HL-60/S4 (cell line): ENCODE results near the gene CLN6.
"Not testable (repeated sequence)": the region's sequence is repeated elsewhere in the genome, so short reads cannot be mapped to it uniquely, and the experiment has no call there.

ENCODE experiments used
- in situ Hi-C: fragments of 300-500 bp; cut with MboI; formaldehyde crosslinking; loops from 2 replicates; pipeline ENCODE4 v1.14.3; 2022; ENCODE audit warnings: low sequenced_read_pairs

Gene CLN6

DNA sequence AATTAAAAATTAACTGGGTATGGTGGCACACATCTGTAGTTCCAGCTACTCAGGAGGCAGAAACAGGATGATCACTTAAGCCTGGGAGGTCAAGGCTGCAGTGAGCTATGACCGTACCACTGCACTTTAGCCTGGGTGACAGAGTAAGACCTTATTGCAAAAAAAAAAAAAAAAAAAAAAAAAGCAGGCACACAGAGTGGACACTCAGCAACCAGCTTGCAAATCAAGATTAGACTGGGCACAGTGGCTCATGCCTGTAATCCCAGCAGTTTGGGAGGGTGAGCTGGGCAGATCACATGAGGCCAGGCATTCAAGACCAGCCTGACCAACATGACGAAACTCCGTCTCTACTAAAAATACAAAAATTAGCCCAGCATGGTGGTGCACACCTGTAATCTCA is 5.4 kb downstream of the CLN6 start:
- in situ Hi-C loops: no loop called here

GRCh38 chr15:68223171-68223570 is 6.4 kb downstream of the CLN6 start:
- in situ Hi-C loops: no loop called here

DNA sequence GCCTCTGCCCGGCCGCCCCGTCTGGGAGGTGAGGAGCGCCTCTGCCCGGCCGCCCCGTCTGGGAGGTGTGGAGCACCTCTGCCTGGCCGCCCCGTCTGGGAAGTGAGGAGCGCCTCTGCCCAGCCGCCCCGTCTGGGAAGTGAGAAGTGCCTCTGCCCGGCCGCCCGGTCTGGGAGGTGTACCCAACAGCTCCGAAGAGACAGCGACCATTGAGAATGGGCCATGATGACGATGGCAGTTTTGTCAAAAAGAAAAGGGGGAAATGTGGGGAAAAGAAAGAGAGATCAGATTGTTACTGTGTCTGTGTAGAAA is 7.1 kb downstream of the CLN6 start:
- in situ Hi-C loops: not testable (repeated sequence)

DNA sequence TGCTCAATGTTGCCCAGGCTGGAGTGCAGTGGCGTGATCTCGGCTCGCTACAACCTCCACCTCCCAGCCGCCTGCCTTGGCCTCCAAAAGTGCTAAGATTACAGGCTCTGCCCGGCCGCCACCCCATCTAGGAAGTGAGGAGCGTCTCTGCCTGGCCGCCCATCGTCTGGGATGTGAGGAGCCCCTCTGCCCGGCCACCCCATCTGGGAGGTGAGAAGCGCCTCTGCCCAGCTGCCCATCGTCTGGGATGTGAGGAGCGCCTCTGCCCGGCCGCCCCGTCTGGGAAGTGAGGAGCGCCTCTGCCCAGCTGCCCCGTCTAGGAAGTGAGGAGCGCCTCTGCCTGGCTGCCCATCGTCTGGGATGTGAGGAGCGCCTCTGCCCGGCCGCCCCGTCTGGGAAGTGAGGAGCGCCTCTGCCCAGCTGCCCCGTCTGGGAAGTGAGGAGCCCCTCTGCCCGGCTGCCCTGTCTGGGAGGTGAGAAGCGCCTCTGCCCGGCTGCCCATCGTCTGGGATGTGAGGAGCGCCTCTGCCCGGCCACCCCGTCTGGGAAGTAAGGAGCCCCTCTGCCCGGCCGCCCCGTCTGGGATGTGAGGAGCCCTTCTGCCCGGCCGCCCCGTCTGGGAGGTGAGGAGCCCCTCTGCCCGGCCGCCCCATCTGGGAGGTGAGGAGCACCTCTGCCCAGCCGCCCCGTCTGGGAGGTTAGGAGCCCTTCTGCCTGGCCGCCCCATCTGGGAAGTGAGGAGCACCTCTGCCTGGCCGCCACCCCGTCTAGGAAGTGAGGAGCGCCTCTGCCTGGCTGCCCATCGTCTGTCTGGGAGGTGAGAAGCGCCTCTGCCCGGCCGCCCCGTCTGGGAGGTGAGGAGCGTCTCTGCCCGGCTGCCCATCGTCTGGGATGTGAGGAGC is 7.7 kb downstream of the CLN6 start:
- in situ Hi-C loops: not testable (repeated sequence)

- in situ Hi-C loops: no loop called here
Measured at GRCh38 chr15:68220967-68221366, 8.6 kb downstream of the CLN6 start.

DNA sequence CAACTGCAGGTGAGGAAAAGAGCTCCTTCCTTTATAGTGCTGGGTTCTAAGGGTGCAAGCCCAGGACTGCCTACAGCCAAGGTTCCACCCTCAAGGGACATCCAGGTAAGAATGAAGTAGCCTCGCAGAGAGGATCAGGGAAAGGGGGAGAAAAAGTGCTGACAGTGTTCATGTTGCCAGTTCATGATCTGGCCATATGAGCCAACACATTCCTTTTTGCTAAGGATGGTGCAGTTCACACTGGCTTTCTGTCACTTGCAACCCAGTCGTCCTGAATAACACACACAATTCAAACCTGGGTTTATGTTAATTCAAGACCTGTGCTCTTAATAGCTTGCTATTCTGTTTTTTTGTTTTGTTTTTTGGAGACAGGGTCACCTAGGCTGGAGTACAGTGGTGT is 9.0 kb downstream of the CLN6 start:
- in situ Hi-C loops: no loop called here

DNA sequence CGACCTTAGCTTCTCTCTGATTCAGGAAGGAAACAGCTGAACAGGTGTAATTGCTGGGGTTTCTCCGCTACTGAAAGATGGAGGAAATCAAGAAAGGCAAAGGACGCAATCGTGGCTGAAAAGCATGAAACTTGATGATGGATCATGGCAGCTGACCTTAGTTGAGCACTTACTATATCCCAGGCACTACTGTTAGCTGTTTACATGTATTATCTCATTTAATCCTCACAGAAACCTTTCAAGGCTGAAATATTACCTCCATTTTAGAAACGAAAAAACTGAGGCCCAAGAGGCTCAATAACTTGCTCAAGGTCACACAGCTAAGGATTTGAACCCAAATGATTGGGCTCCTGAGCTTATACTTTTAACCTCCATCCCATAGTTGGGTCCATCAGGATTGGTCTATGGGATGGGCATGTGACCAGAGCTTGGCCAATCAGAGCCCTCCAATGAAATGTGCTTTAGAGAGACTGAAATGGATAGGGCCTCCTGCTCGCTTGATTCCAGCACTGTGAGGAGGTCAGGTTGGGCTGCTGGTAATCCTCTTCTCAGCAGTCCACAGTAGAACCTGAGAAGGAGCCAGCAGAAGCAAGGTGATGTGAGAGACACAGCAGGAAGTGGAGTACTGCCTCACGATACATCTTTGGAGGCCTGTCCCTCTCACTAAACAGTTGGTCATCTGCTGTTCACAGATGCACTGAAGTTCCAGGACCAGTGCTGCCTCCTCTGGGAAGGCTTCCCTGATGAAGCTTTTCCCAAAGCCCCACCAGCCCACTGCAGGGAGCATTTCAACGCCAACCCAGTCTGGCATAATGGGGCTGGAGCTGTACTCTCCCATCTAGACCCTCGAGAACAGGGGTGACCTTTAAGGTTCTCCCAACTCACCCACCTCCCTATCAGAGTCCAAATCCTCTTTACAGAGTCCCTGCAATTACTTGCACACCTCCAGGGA is 10.4 kb downstream of the CLN6 start:
- in situ Hi-C loops: no loop called here

DNA sequence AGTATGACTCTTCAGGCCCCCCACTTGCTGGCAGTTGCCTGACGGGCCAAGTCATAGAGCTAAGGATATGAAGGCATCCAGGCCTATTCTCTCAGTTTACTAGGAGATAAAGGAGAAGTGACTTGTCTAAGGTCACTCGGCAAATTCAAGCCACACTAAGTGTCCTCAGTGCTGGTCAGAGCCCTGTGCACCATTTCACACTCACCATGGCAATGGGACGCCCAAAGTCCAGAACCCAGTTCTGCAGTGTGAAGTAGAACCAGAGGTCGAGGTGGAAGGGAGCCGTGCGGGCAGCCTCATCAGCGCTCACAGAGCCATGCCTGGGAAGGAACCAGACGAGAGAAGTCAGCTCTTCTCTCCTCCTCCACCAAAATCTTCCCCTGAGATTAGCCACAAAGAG is 11.2 kb downstream of the CLN6 start:
- in situ Hi-C loops: no loop called here

GRCh38 chr15:68217341-68217740 is 12.2 kb downstream of the CLN6 start:
- in situ Hi-C loops: no loop called here

DNA sequence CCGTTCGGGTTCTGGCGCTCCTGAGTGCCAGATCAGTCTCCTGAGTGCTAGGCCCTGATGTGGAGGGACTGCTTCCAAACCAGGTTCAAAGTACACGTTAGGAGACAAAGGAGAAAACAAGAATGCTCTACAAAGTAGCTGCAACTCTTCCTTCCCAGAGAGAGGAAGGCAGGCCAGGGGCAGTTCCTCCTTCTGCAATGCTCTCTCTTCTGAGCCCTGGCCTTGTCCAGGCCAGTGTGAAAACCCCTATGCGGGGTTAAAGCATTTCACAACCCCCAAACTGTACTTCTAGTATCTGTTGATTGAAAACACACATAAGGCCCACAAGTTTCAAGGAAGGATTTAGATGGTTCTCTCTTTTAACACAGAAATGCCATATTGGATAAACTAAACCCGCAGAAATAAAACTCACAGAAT is 14.7 kb downstream of the CLN6 start:
- in situ Hi-C loops: no loop called here

DNA sequence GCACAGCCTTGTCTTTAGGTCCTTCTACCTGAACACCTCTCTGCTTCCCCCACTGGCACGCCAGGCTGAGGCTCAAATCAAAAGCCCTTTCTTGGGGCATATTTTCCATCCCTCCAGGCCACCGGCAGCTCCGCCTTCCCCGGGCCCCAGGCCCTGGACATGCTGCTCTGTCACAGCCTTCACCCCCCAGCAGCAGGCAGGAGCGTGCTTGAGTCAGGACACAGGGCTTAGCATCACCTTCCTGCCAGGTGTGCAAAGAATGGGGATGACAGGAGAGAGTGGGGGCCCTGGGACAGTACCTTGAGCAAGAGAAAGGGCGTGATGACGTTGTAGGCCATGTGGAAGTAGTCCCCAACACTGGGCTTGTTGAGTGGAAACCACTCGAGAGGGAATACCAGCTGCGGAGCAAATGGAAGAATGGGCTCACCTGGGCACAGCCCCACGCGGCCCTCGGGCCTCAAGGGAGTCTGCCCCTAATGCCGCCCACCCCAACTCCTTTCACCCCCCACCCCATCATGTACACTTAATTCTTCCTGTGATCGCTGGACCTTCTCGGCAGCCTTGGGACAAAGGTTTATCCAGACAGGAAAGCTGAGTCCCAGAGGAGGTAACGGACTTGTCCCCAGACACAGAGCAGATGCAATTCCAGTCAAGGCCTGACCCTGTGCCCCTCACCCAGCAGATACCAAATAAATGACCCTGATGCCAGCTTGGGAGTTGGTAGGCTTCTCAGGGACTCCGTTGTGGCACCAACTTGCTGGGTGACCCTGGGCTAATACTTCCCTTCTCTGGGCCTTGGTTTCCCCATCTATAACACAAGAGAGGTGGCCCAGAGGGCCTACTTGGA is 15.3 kb downstream of the CLN6 start:
- in situ Hi-C loops: no loop called here

DNA sequence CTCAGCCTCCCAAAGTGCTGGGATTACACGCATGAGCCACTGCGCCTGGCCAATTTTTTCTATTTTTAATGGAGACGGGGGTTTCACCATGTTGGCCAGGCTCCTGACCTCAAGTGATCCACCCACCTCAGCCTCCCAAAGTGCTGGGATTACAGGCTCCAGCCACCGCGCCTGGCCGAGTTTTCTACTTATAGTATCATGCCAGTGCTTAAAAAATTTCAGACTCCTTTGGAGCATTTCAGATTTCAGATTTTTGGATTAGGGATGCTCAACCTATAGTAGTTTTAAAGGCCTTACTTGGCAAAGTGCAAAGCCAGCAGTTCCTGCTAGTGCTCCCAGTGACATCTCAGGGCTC is 16.1 kb downstream of the CLN6 start:
- in situ Hi-C loops: not testable (repeated sequence)

GRCh38 chr15:68211656-68212320 is 17.7 kb downstream of the CLN6 start:
- in situ Hi-C loops: no loop called here

DNA sequence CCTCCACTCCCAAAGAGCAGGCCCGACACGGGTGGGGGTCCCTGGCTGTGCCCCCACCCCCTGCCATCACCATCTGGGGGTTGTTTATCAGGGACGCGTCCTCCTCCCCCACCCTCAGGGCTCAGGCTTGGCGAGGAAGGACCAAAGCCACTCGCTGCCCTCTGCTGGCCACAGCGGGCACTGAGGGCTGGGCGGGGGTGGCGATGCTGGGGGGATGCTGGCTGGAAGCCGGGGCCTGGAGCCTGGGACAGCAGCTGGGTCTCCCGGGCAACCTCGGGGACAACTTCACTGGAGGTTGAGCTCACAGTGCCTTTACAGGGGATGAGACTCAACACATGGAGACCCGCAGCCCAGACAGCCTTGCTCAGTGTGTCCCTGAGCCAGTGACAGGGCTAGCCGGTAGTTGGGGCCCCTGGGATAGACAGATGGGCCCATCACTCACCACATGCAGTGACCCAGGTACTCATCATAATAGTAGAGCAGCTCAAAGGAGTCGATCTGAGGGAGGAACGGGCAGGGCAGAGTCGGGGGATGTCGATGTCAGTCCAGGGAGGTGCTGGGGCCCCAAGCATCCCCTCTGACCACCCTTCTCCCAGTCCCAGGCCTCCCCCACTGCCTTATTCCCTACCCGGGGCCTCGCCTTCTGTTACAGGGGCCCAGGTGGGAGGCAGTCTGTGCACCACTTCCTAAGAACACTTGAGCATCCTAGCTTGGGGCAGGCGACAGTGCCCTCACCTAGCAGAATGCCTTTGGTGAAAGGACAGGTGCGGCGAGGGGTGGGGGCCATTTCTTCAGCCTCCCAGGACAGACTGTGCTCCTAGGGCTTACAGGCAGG is 18.5 kb downstream of the CLN6 start:
- in situ Hi-C loops: no loop called here

DNA sequence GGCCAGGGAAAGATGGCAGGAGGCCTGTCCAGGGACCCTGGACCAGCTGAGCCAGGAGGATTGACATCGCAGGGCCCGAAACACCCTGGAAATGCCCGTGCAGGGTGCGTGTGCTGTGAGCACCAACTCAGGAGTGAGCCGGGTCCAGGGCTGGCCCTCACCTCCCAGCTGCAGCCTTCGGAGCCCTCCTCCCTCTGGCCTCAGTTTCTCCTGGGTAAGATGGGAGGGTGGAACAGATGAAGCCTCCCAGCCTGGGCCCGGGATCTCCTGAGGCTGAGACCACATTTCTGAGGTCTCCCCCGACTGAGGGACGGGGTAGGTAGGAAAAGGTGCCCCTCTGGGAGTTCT is 19.1 kb downstream of the CLN6 start:
- in situ Hi-C loops: no loop called here

DNA sequence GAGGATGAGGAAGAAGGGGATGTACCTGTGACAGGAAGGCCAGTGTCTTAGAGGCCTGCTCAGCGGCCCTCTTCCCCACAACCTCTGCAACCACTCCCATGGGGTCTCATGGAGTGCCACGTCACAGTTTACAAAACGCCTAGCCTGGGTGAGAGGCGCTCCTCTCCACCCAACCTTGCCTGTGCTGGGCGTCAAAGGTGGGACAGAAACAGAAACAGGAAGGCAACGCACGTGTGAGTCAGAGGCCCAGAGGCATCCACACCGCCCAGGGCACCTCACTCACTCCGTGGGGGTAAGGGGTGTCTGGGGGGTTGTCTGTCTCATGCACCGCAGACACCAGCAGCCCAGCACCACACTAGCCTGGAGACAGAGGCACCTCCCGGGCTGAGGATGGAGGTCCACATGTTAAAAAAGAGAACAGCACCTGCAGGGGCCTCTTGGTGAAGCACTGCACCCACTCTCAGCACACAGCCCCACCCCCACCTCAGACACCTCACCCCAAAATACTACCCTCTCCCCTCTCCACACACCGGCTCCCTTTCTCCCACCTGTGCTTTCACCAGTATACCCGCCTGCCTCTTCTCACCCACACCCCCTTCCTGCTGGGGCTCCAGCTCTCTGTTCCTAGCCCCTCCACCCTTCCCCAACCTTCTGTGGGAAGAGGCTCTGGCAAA is 19.7 kb downstream of the CLN6 start:
- in situ Hi-C loops: no loop called here

- in situ Hi-C loops: no loop called here
Measured at GRCh38 chr15:68209272-68209671, 20.3 kb downstream of the CLN6 start.

DNA sequence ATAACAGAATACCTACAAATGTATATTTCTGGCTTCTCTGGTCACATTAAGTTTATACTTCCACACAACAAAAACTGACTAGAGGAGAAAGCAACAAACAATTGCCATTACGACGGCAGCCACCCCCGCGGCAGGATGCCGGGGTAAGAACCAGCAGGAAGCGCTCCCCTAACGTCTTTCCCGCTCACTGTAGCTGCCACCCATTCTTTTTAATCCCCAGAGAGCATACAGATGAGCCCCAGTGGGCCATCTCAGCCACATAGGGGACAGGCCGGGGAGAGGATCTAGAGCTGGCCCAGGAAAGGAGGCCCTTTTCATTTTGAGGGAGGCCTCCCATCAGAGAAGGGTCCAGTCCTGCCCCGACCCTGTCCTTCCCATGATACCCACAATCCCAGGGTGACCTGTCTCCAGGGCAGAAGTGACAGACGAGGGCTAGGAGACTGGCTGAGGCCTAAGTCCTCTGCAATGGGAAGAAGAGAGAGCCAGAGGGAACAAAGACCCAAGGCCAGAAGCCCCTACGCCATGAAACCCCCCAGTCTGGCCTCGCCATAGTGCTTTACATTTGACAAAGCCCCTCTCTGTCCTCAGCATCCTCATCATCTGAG is 20.8 kb downstream of the CLN6 start:
- in situ Hi-C loops: no loop called here

- in situ Hi-C loops: no loop called here
Measured at GRCh38 chr15:68208136-68208535, 21.4 kb downstream of the CLN6 start.
